Astrocyte (in vitro differentiated cells and primary cell): ENCODE results near the gene POU2F2. TPM values are rescaled to one million over a fixed set of nuclear protein-coding genes. Genes with fewer than 3 reads are reported as not detected.

Experiments
- DNase-seq: peaks from one replicate; pipeline ENCODE4 v3.0.0-alpha.2; 2010; ENCODE audit warnings: low read depth
- FAIRE-seq: peaks from 2 replicates; lab custom pipeline; 2011; peaks lifted over from hg19 to GRCh38; lab: Jason Lieb, UNC
- H2AFZ ChIP-seq: 2 replicates; pipeline ENCODE4 v1.6.0; 2012; ENCODE audit warnings: low read depth, low read length, inconsistent platforms
- H3K27ac ChIP-seq: 2 replicates; pipeline ENCODE4 v1.5.1; 2011; ENCODE audit warnings: low read depth, low read length, inconsistent platforms
- H3K27me3 ChIP-seq: 2 replicates; pipeline ENCODE4 v1.6.0; 2011; ENCODE audit warnings: low read length, inconsistent platforms; ENCODE audit not compliant: insufficient read depth
- H3K36me3 ChIP-seq: 2 replicates; pipeline ENCODE4 v1.5.1; 2011; ENCODE audit warnings: low read length, inconsistent platforms; ENCODE audit not compliant: insufficient read depth
- H3K4me1 ChIP-seq: 2 replicates; pipeline ENCODE4 v1.5.1; 2011; ENCODE audit warnings: low read length, inconsistent platforms; ENCODE audit not compliant: insufficient read depth
- H3K4me2 ChIP-seq: 2 replicates; pipeline ENCODE4 v1.6.0; 2012; ENCODE audit warnings: low read length, inconsistent platforms
- H3K4me3 ChIP-seq: 2 replicates; pipeline ENCODE4 v1.5.1; 2011; ENCODE audit warnings: low read depth, mild to moderate bottlenecking, low read length, inconsistent platforms; ENCODE audit not compliant: insufficient read depth
- H3K79me2 ChIP-seq: 2 replicates; pipeline ENCODE4 v1.6.0; 2012; ENCODE audit warnings: mild to moderate bottlenecking, low read length, inconsistent platforms; ENCODE audit not compliant: insufficient read depth
- H3K9ac ChIP-seq: 2 replicates; pipeline ENCODE4 v1.6.0; 2012; ENCODE audit warnings: mild to moderate bottlenecking, low read length, inconsistent platforms
- H3K9me3 ChIP-seq: 2 replicates; pipeline ENCODE4 v1.5.1; 2012; ENCODE audit warnings: low read depth, mild to moderate bottlenecking, low read length, inconsistent platforms; ENCODE audit not compliant: insufficient read depth
- H4K20me1 ChIP-seq: 2 replicates; pipeline ENCODE4 v1.6.0; 2012; ENCODE audit warnings: low read length, inconsistent platforms; ENCODE audit not compliant: insufficient read depth
- H3K27ac Mint-ChIP-seq: one replicate; pipeline ENCODE4 v1.8.0; 2021; ENCODE audit warnings: mild to moderate bottlenecking, mixed read lengths; ENCODE audit not compliant: unreplicated experiment
- H3K27me3 Mint-ChIP-seq: one replicate; pipeline ENCODE4 v1.8.0; 2021; ENCODE audit warnings: low read depth, mixed read lengths; ENCODE audit not compliant: unreplicated experiment
- H3K36me3 Mint-ChIP-seq: one replicate; pipeline ENCODE4 v1.8.0; 2021; ENCODE audit warnings: low read depth, mixed read lengths; ENCODE audit not compliant: unreplicated experiment
- H3K4me1 Mint-ChIP-seq: one replicate; pipeline ENCODE4 v1.8.0; 2021; ENCODE audit warnings: low read depth, mixed read lengths; ENCODE audit not compliant: unreplicated experiment
- H3K4me3 Mint-ChIP-seq: one replicate; pipeline ENCODE4 v1.8.0; 2021; ENCODE audit warnings: mild to moderate bottlenecking, moderate library complexity, mixed read lengths; ENCODE audit not compliant: unreplicated experiment
- H3K9me3 Mint-ChIP-seq: one replicate; pipeline ENCODE4 v1.8.0; 2021; ENCODE audit warnings: mild to moderate bottlenecking, mixed read lengths; ENCODE audit not compliant: unreplicated experiment
- EZH2 ChIP-seq: IDR thresholded peaks from 2 replicates; pipeline ENCODE4 v1.6.1; 2012; ENCODE audit warnings: mild to moderate bottlenecking, low read length, inconsistent platforms; ENCODE audit not compliant: insufficient read depth
- total RNA-seq: library from RNA; stranded (reverse); gene quantifications from 2 replicates; pipeline ENCODE4 v1.2.1, GENCODE V29; 2021
- TF ChIP-seq, protein P1 (sequence below): IDR thresholded peaks from 2 replicates; pipeline ENCODE4 v1.5.1; 2011; ENCODE audit warnings: low read depth, mild to moderate bottlenecking, inconsistent platforms, low read length, moderate library complexity; ENCODE audit not compliant: insufficient read depth

The POU2F2 gene
- total RNA-seq, 1 donor from 2014 or later = 8.3 TPM

DNA sequence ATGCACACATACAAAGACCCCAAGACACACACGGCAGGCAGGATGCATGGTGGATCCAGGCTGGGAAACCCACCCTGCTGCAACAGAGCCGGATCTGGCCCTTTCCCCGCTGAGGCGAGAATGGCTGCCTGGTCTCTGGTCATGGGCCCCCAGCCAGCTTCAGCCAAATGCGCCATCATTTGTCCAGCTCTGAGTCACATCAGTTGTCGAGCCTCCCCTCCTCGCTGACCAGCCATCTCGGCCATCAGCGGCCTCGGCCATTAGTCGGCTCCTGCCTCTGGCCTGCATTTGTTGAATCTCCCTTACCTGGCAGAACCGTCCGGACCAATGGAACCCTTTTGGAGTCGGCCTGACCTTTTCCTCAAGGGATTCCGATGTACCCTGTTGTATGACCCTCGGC is 38.5 kb upstream of the POU2F2 start:
- DNase-seq = no peak
- no peaks in the 10 kb centered on the region for H3K36me3 ChIP-seq
- no peak overlapping the region for H3K4me2 ChIP-seq
- Mint-ChIP-seq H3K27me3 (peaks cover 75% of the 10 kb centered on the region), H3K4me1 (peaks cover 2% of the 10 kb centered on the region), H3K27ac (no peak overlapping the region), H3K9me3 (no peaks in the 10 kb centered on the region), H3K4me3 (no peak overlapping the region), H3K36me3 (no peaks in the 10 kb centered on the region)
- no peak overlapping the region for H3K27ac ChIP-seq
- no peak for FAIRE-seq
- TF ChIP-seq, protein P1, sequence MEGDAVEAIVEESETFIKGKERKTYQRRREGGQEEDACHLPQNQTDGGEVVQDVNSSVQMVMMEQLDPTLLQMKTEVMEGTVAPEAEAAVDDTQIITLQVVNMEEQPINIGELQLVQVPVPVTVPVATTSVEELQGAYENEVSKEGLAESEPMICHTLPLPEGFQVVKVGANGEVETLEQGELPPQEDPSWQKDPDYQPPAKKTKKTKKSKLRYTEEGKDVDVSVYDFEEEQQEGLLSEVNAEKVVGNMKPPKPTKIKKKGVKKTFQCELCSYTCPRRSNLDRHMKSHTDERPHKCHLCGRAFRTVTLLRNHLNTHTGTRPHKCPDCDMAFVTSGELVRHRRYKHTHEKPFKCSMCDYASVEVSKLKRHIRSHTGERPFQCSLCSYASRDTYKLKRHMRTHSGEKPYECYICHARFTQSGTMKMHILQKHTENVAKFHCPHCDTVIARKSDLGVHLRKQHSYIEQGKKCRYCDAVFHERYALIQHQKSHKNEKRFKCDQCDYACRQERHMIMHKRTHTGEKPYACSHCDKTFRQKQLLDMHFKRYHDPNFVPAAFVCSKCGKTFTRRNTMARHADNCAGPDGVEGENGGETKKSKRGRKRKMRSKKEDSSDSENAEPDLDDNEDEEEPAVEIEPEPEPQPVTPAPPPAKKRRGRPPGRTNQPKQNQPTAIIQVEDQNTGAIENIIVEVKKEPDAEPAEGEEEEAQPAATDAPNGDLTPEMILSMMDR = no peak
- TF ChIP-seq EZH2 = no peak
- no peak overlapping the region for H2AFZ ChIP-seq
- no peak overlapping the region for H3K9ac ChIP-seq
- no peaks in the 10 kb centered on the region for H3K4me1 ChIP-seq
- no peak overlapping the region for H3K4me3 ChIP-seq
- H4K20me1 ChIP-seq = peaks cover 4% of the 10 kb centered on the region
- peaks cover 27% of the 10 kb centered on the region for H3K27me3 ChIP-seq
- no peaks in the 10 kb centered on the region for H3K79me2 ChIP-seq
- H3K9me3 ChIP-seq = peaks cover 2% of the 10 kb centered on the region

GRCh38 chr19:42169486-42170413 is 37.5 kb upstream of the POU2F2 start:
- no peak overlapping the region for H2AFZ ChIP-seq
- Mint-ChIP-seq H3K27me3 (peaks cover 75% of the 10 kb centered on the region), H3K9me3 (no peaks in the 10 kb centered on the region), H3K36me3 (no peaks in the 10 kb centered on the region), H3K27ac (no peak overlapping the region), H3K4me1 (no peaks in the 10 kb centered on the region), H3K4me3 (no peak overlapping the region)
- H3K4me1 ChIP-seq = no peaks in the 10 kb centered on the region
- peaks cover 2% of the 10 kb centered on the region for H3K9me3 ChIP-seq
- no peak for TF ChIP-seq EZH2
- TF ChIP-seq, protein P1 = no peak
- FAIRE-seq = no peak
- H3K27ac ChIP-seq = no peak overlapping the region
- no peaks in the 10 kb centered on the region for H3K79me2 ChIP-seq
- no peak overlapping the region for H3K4me2 ChIP-seq
- H3K4me3 ChIP-seq = no peak overlapping the region
- H3K9ac ChIP-seq = no peak overlapping the region
- H3K36me3 ChIP-seq = no peaks in the 10 kb centered on the region
- H3K27me3 ChIP-seq = peaks cover 22% of the 10 kb centered on the region
- DNase-seq = no peak
- no peaks in the 10 kb centered on the region for H4K20me1 ChIP-seq

DNA sequence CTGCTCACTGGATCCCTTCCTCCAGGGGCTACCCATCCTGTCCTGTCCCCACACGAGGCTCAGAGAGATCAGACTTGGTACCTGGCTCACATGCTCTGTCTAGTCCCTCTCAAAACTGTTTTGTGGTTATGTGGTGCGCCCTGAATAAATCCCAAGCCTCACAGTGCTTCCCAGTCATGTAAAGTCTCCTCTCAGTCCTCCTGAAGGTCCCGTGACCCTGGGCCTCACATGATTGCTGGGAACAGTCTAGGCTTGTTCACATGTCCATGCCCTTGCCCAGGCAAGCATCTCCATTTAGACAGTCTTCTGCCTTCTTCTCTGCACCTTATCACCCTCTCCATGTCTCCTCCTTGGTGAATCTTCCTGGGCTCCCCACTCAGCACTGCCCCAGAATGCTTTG is 36.0 kb upstream of the POU2F2 start:
- H3K79me2 ChIP-seq = no peaks in the 10 kb centered on the region
- H3K4me2 ChIP-seq = no peak overlapping the region
- peaks cover 18% of the 10 kb centered on the region for H3K27me3 ChIP-seq
- no peak overlapping the region for H3K27ac ChIP-seq
- FAIRE-seq = no peak
- Mint-ChIP-seq H3K27me3 (peaks cover 68% of the 10 kb centered on the region), H3K27ac (no peak overlapping the region), H3K4me1 (no peaks in the 10 kb centered on the region), H3K9me3 (no peaks in the 10 kb centered on the region), H3K4me3 (no peak overlapping the region), H3K36me3 (no peaks in the 10 kb centered on the region)
- no peak overlapping the region for H3K9ac ChIP-seq
- peaks cover 2% of the 10 kb centered on the region for H3K9me3 ChIP-seq
- no peak overlapping the region for H2AFZ ChIP-seq
- H3K4me1 ChIP-seq = no peaks in the 10 kb centered on the region
- H3K36me3 ChIP-seq = no peaks in the 10 kb centered on the region
- no peak overlapping the region for H3K4me3 ChIP-seq
- no peak for DNase-seq
- no peaks in the 10 kb centered on the region for H4K20me1 ChIP-seq
- TF ChIP-seq, protein P1 = no peak
- no peak for TF ChIP-seq EZH2
